Tibial artery (tissue), 4 donors: ENCODE results near the gene VCX3B.
"Not testable (repeated sequence)": the region's sequence is repeated elsewhere in the genome, so short reads cannot be mapped to it uniquely, and the experiment has no call there.

Experiments
- DNase-seq, 2 donors: peaks; one replicate each; pipeline ENCODE4 v3.0.0-alpha.2; 2019
- H3K27ac ChIP-seq, 2 donors: fragments of 200-600 bp; sonication (generic) in 1 of 2; 1 replicate in 1 of 2; 2 replicates in 1 of 2; pipeline ENCODE4 v1.5.1; 2018 to 2019; ENCODE audit warnings: mild to moderate bottlenecking in 1 of 2
- H3K27me3 ChIP-seq, 2 donors: fragments of 200-600 bp; sonication (generic) in 1 of 2; one replicate each; pipeline versions ENCODE4 v1.5.1 to v1.6.0; 2016 to 2019
- H3K36me3 ChIP-seq, 3 donors: fragments of 200-600 bp; sonication (generic) in 2 of 3; one replicate each; pipeline ENCODE4 v1.5.1; 2016 to 2019; ENCODE audit warnings: mild to moderate bottlenecking in 2 of 3
- H3K4me1 ChIP-seq, 4 donors: fragments of 200-600 bp; sonication (generic) in 2 of 4; 1 replicate in 3 of 4; 2 replicates in 1 of 4; pipeline ENCODE4 v1.5.1; 2016 to 2019
- H3K4me3 ChIP-seq, 2 donors: fragments of 200-600 bp; sonication (generic) in 1 of 2; 1 replicate in 1 of 2; 2 replicates in 1 of 2; pipeline ENCODE4 v1.5.1; 2018 to 2019; ENCODE audit warnings: mild to moderate bottlenecking in 2 of 2
- H3K9me3 ChIP-seq, 3 donors: fragments of 200-600 bp; sonication (generic) in 1 of 3; one replicate each; pipeline ENCODE4 v1.5.1; 2016 to 2019
- CTCF ChIP-seq, 2 experiments: fragments of 200-600 bp in 1 of 2; fragments of 450-650 bp in 1 of 2; IDR thresholded peaks; one replicate each; pipeline ENCODE4 v1.5.1; 2017 to 2019; ENCODE audit warnings: antibody characterized with exemption in 2 of 2, mild to moderate bottlenecking in 1 of 2, moderate library complexity in 1 of 2
- intact Hi-C: fragments of 100-400 bp; cut with DNase I; formaldehyde crosslinking; loops from one replicate; pipeline ENCODE4 v1.15.0; 2023; ENCODE audit warnings: low total_unique reads

VCX3B gene

GRCh38 chrX:8464530-8464929, at the start of gene VCX3B:
Gene VCX3B, plus strand, starts transcription at chrX:8464830. Its CDS starts 621 bp downstream, at chrX:8465451.
- H3K27me3 ChIP-seq, H3K4me1 ChIP-seq, H3K9me3 ChIP-seq, DNase-seq, H3K27ac ChIP-seq, intact Hi-C loops, H3K36me3 ChIP-seq, H3K4me3 ChIP-seq: not testable (repeated sequence)

GRCh38 chrX:8418301-8418700, 46.3 kb upstream of the VCX3B start:
- Histone ChIP-seq H3K27ac (no peak overlapping the region), H3K27me3 (no peaks in the 10 kb centered on the region), H3K4me3 (no peak overlapping the region), H3K9me3 (no peaks in the 10 kb centered on the region), H3K4me1 (no peaks in the 10 kb centered on the region), H3K36me3 (no peaks in the 10 kb centered on the region)
- no peak for DNase-seq
- TF ChIP-seq CTCF (IDR thresholded peaks at IDR 0.05): no peak
- intact Hi-C loops: no loop called here

DNA sequence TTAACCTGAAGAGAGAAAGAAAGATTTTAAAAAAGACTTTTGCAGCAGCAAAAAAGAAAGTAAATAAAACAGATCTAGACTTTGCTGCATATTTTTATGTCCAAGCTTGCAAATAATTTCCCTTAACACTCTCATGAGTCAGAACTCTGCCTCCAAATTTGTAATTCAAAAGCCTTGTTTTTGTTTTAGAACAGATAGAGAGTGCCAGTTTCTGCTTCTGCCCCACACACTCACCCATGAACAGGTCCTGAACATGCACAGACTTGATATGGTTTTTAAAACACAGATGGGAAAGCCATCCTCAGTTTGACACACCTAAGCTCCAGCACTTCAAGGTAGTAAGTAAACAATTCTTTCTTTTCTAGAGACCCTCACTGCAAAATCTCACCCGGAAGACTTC, 39.7 kb upstream of the VCX3B start:
- H3K4me1 ChIP-seq: no peaks in the 10 kb centered on the region
- H3K36me3 ChIP-seq: no peaks in the 10 kb centered on the region
- no peak overlapping the region for H3K4me3 ChIP-seq
- no peak for TF ChIP-seq CTCF (IDR thresholded peaks at IDR 0.05)
- DNase-seq: no peak
- no peaks in the 10 kb centered on the region for H3K9me3 ChIP-seq
- no peaks in the 10 kb centered on the region for H3K27me3 ChIP-seq
- intact Hi-C loops: no loop called here
- H3K27ac ChIP-seq: no peak overlapping the region

DNA sequence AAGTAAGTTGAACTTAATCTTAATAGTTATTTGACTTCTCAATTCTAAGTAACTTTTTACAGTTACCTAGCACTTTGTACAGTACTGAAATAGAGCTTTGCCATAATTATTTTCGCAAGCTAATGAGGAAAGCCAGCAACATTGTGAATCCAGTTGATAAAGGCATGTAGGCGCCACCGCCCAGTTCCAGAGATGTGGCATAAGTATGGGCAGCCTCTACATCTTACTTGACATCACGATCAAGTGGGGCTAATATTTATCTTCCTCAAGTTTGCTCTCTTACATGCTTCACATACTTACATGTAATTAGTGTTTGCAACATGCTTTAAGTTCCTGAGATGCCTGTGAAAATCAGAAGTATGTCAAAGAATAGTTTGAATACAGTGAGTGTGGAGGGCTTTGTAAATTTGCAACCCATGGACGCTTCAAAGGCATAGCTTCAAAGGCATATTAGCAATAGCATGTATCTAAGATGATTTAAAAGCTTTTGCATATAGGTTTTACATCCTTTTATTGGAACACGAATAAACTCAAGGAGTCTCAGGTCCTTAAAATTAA, 34.9 kb upstream of the VCX3B start:
- H3K27me3 ChIP-seq: no peaks in the 10 kb centered on the region
- H3K9me3 ChIP-seq: no peaks in the 10 kb centered on the region
- no peaks in the 10 kb centered on the region for H3K36me3 ChIP-seq
- no peak overlapping the region for H3K27ac ChIP-seq
- H3K4me1 ChIP-seq: no peaks in the 10 kb centered on the region
- no peak for DNase-seq
- H3K4me3 ChIP-seq: no peak overlapping the region
- TF ChIP-seq CTCF (IDR thresholded peaks at IDR 0.05): no peak
- intact Hi-C loops: no loop called here

DNA sequence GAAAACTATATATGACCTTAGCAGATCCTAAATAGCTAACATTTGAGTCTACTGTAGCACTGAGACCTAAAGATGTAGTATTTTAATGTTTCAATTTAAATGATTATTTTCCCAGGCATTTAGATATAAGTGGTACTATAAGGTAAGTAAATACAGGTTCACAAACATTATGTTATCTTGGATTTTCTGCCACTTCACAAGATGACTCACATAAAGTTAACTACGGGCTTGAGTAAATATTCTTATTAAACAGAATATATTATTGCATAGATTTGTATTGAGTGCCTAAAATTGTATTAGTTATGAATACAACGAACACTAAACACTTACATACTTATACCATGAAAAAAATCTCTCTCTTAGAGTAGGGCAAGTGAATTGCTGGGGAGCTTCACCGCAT, 34.2 kb upstream of the VCX3B start:
- H3K27me3 ChIP-seq: no peaks in the 10 kb centered on the region
- H3K27ac ChIP-seq: no peak overlapping the region
- no peak for DNase-seq
- no peak overlapping the region for H3K4me3 ChIP-seq
- no peaks in the 10 kb centered on the region for H3K4me1 ChIP-seq
- no peak for TF ChIP-seq CTCF (IDR thresholded peaks at IDR 0.05)
- no peaks in the 10 kb centered on the region for H3K9me3 ChIP-seq
- no peaks in the 10 kb centered on the region for H3K36me3 ChIP-seq
- intact Hi-C loops: no loop called here

- DNase-seq: no peak
- H3K27me3 ChIP-seq: no peaks in the 10 kb centered on the region
- intact Hi-C loops: no loop called here
Measured at GRCh38 chrX:8432396-8432795, 32.2 kb upstream of the VCX3B start.

More at GRCh38 chrX:8432396-8432795, 32.2 kb upstream of the VCX3B start:
- TF ChIP-seq CTCF (IDR thresholded peaks at IDR 0.05): no peak
- no peaks in the 10 kb centered on the region for H3K36me3 ChIP-seq
- no peak overlapping the region for H3K4me3 ChIP-seq
- H3K9me3 ChIP-seq: no peaks in the 10 kb centered on the region
- H3K27ac ChIP-seq: no peak overlapping the region
- no peaks in the 10 kb centered on the region for H3K4me1 ChIP-seq
